GM12878 (cell line): ENCODE measurements around the gene MRTFA. TPM values are rescaled to one million over a fixed set of nuclear protein-coding genes. Genes with fewer than 3 reads are reported as not detected.
A peak's percentile ranks its signal among the peaks of the same experiment; 100 is the strongest.

ENCODE experiments used
- ATAC-seq: fragments of 200-7000 bp; cut with Tn5 transposase; 3 replicates; pipeline ENCODE4 v1.9.1; 2020; ENCODE audit warnings: mild to moderate bottlenecking, moderate library complexity
- BruUV-seq: library from RNA; stranded (reverse); fragments of 400-500 nt; replicated peaks from 2 replicates; lab custom pipeline; 2021; lab: Mats Ljungman, UMichigan
- CTCF ChIA-PET: fragments of 300-600 bp; sonication (Branson Sonifier 250); formaldehyde crosslinking; extraction: SDS; loops from one replicate; lab custom pipeline; 2021; ENCODE audit warnings: inconsistent platforms; lab: Yijun Ruan, JAX
- POLR2A ChIA-PET: fragments of 350-600 bp; formaldehyde crosslinking; extraction: SDS; loops from one replicate; lab custom pipeline; 2021; ENCODE audit warnings: inconsistent platforms; lab: Charles Lee
- RAD21 ChIA-PET: fragments of 300-600 bp; sonication (Branson Sonifier 250); formaldehyde crosslinking; loops from one replicate; lab custom pipeline; 2023; ENCODE audit warnings: antibody characterized with exemption; ENCODE audit not compliant: unreplicated experiment; lab: Charles Lee
- SMC1A ChIA-PET: fragments of 300-600 bp; sonication (Branson Sonifier 250); formaldehyde crosslinking; loops from one replicate; lab custom pipeline; 2023; ENCODE audit not compliant: unreplicated experiment, uncharacterized antibody; lab: Charles Lee
- DNase-seq: peaks from one replicate; pipeline ENCODE4 v3.0.0-alpha.2; 2011; ENCODE audit warnings: low read depth, low spot score
- FAIRE-seq: peaks from 3 replicates; lab custom pipeline; 2011; peaks lifted over from hg19 to GRCh38; lab: Jason Lieb, UNC
- H2AFZ ChIP-seq: 2 replicates; pipeline ENCODE4 v1.6.0; 2011; ENCODE audit warnings: low read depth, low read length, control low read depth; ENCODE audit not compliant: control insufficient read depth
- H3K27ac ChIP-seq: 2 replicates; pipeline ENCODE4 v1.5.1; 2011; ENCODE audit warnings: control low read depth; ENCODE audit not compliant: control insufficient read depth, insufficient read depth
- H3K27me3 ChIP-seq, 2 experiments: replicated peaks in 1 of 2; 2 replicates each; pipeline versions ENCODE4 v1.6.0 to v1.6.1; 2011; ENCODE audit warnings: low read length in 1 of 2; ENCODE audit not compliant: control insufficient read depth in 2 of 2, insufficient read depth in 2 of 2
- H3K36me3 ChIP-seq, 2 experiments: 2 replicates each; pipeline ENCODE4 v1.5.1; 2011; ENCODE audit warnings: low read length in 1 of 2; ENCODE audit not compliant: control insufficient read depth in 2 of 2, insufficient read depth in 2 of 2
- H3K4me1 ChIP-seq: 2 replicates; pipeline ENCODE4 v1.6.1; 2011; ENCODE audit warnings: mild to moderate bottlenecking, low read length, moderate library complexity, mixed read lengths; ENCODE audit not compliant: control insufficient read depth, insufficient read depth
- H3K4me2 ChIP-seq: 2 replicates; pipeline ENCODE4 v1.6.0; 2011; ENCODE audit warnings: control low read depth; ENCODE audit not compliant: control insufficient read depth, insufficient read depth
- H3K4me3 ChIP-seq: fragments of 200-600 bp; sonication (generic); 2 replicates; pipeline ENCODE4 v1.5.1; 2016
- H3K79me2 ChIP-seq: 2 replicates; pipeline ENCODE4 v1.6.0; 2011; ENCODE audit warnings: low read length; ENCODE audit not compliant: control insufficient read depth, insufficient read depth
- H3K9ac ChIP-seq: 2 replicates; pipeline ENCODE4 v1.8.0; 2011; ENCODE audit warnings: low read length, control low read depth, mixed read lengths; ENCODE audit not compliant: control insufficient read depth, insufficient read depth
- H3K9me3 ChIP-seq: replicated peaks from 3 replicates; pipeline ENCODE4 v1.5.1; 2011; ENCODE audit warnings: mild to moderate bottlenecking, low read length; ENCODE audit not compliant: control insufficient read depth, insufficient read depth
- H4K20me1 ChIP-seq: 2 replicates; pipeline ENCODE4 v1.6.0; 2011; ENCODE audit not compliant: control insufficient read depth, insufficient read depth
- ATF2 ChIP-seq: IDR thresholded peaks from 2 replicates; pipeline ENCODE4 v1.6.1; 2012; ENCODE audit warnings: low read length, inconsistent platforms
- ATF7 ChIP-seq: fragments of 450-650 bp; IDR thresholded peaks from 2 replicates; pipeline ENCODE4 v1.6.1; 2016; ENCODE audit warnings: low read depth, mild to moderate bottlenecking
- DPF2 ChIP-seq: fragments of 450-650 bp; IDR thresholded peaks from 2 replicates; pipeline ENCODE4 v1.6.1; 2017; ENCODE audit warnings: mild to moderate bottlenecking
- MXI1 ChIP-seq: fragments of 150-350 bp; IDR thresholded peaks from 2 replicates; pipeline ENCODE4 v1.6.1; 2011; ENCODE audit warnings: low read depth, mild to moderate bottlenecking, inconsistent platforms, low read length, improper control_type of control experiment
- NBN ChIP-seq: fragments of 450-650 bp; IDR thresholded peaks from 2 replicates; pipeline ENCODE4 v1.6.1; 2016
- NR2C2 ChIP-seq: IDR thresholded peaks from 2 replicates; pipeline ENCODE4 v1.6.1; 2011; ENCODE audit warnings: borderline replicate concordance, low read depth; ENCODE audit not compliant: control insufficient read depth, insufficient read length
- POLR2A ChIP-seq: IDR thresholded peaks from 2 replicates; pipeline ENCODE4 v1.6.1; 2011; ENCODE audit warnings: low read depth, mild to moderate bottlenecking, low read length
- SMC3 ChIP-seq: IDR thresholded peaks from 2 replicates; pipeline ENCODE4 v1.6.1; 2011; ENCODE audit warnings: low read length, improper control_type of control experiment, borderline replicate concordance
- TARDBP ChIP-seq: IDR thresholded peaks from 2 replicates; pipeline ENCODE4 v1.6.1; 2016; ENCODE audit warnings: borderline replicate concordance
- ZBTB40 ChIP-seq: fragments of 450-650 bp; IDR thresholded peaks from 2 replicates; pipeline ENCODE4 v1.6.1; 2016; ENCODE audit warnings: mild to moderate bottlenecking, moderate library complexity, borderline replicate concordance
- WGBS: methylation state at CpG from one replicate; pipeline ENCODE4 v1.1.6; 2016; ENCODE audit warnings: low lambda C conversion rate; ENCODE audit not compliant: insufficient replicate concordance, insufficient coverage; ENCODE audit errors: missing lambda C conversion rate; 5-methylcytosine and 5-hydroxymethylcytosine counted together
- in situ Hi-C: fragments of 300-500 bp; cut with MboI; formaldehyde crosslinking; loops from 9 replicates; pipeline ENCODE4 v1.14.3; 2018; ENCODE audit warnings: mixed read lengths
- intact Hi-C: fragments of 100-400 bp; cut with micrococcal nuclease; formaldehyde crosslinking; loops from one replicate; pipeline ENCODE4 v1.14.2; 2022; ENCODE audit not compliant: unreplicated experiment
- polyA plus RNA-seq, 11 experiments: library from polyadenylated mRNA; depleted of rRNA in 4 of 11; unstranded in 6 of 11; stranded (reverse) in 5 of 11; fragments of >200 nt; fragmentation: Nextera tagmentation in 4 of 11; fragmentation: Illumina TruSeq in 1 of 11; extraction: Ambion mirVana in 4 of 11; extraction: Trizol in 1 of 11; gene quantifications; 1 replicate in 1 of 11; 2 replicates in 10 of 11; pipeline versions ENCODE4 v1.2.1 to v1.2.3, GENCODE V29; 2011 to 2016; ENCODE audit warnings: inconsistent platforms in 2 of 11, missing spikeins in 2 of 11, low read depth in 1 of 11
- total RNA-seq, 4 experiments: library from RNA; depleted of rRNA in 3 of 4; stranded (reverse); fragments of >200 nt in 3 of 4; fragmentation: Illumina TruSeq in 1 of 4; extraction: Trizol in 1 of 4; gene quantifications; 2 replicates each; pipeline versions ENCODE4 v1.2.1 to v1.2.3, GENCODE V29; 2013 to 2021

Gene MRTFA
- total and polyA plus RNA-seq, 10 of the 15 experiments (the other 5 are each of a cell fraction or from before 2014, with no cell fraction given) = 2.0 to 63.9 (median 17.9) TPM

- Histone ChIP-seq H4K20me1 (no peaks in the 10 kb centered on the region), H3K79me2 (peaks cover 52% of the 10 kb centered on the region), H3K4me1 (peaks cover 63% of the 10 kb centered on the region), H3K9ac (peak overlapping the region; percentile 55), H3K4me3 (peak overlapping the region; percentile 50), H2AFZ (no peak overlapping the region), H3K27ac (peak overlapping the region; percentile 84), H3K9me3 (no peaks in the 10 kb centered on the region), H3K4me2 (peak overlapping the region; percentile 95), H3K36me3 (peaks cover 15 to 29% of the 10 kb centered on the region in 2 experiments), H3K27me3 (no peaks in the 10 kb centered on the region)
- ChIA-PET RAD21 (interaction anchor here (0.6 to 3.6 kb wide), 12 partner anchors 20 to 464 kb away, joined by 3 to 121 read pairs (median 6); no protein-coding TSS in a partner anchor), SMC1A (interaction anchor here (0.6 to 8.1 kb wide), 15 partner anchors 9 to 464 kb away, joined by 3 to 141 read pairs (median 25); partner anchors contain the start of gene MRTFA), POLR2A (interaction anchor here (0.6 to 2.6 kb wide), 3 partner anchors 19 to 93 kb away, joined by 3 to 13 read pairs (median 3); no protein-coding TSS in a partner anchor), CTCF (interaction anchor here (0.5 to 10.9 kb wide), 9 partner anchors 20 to 248 kb away, joined by 3 to 202 read pairs (median 19); no protein-coding TSS in a partner anchor)
- intact Hi-C loops = loop anchor here (10.0 kb wide), 1 partner anchor 460 kb away; no protein-coding TSS in a partner anchor
- DNase-seq (no peak), ATAC-seq (no peak), FAIRE-seq (no peak)
- TF ChIP-seq NBN (no peak), TARDBP (no peak), MXI1 (no peak)
- in situ Hi-C loops = loop anchor here (5.0 kb wide), 1 partner anchor 208 kb away; no protein-coding TSS in a partner anchor
- BruUV-seq = no TSS peak
- 92% methylated on average over 5 of the region's 5 CpGs for WGBS
These were observed 201.8 kb downstream of the MRTFA start for GRCh38 chr22:40434745-40435144.

- H3K4me1 ChIP-seq = peaks cover 56% of the 10 kb centered on the region
- ChIA-PET SMC1A (interaction anchor here (0.6 to 8.1 kb wide), 10 partner anchors 15 to 212 kb away, joined by 3 to 141 read pairs (median 4); no protein-coding TSS in a partner anchor), RAD21 (interaction anchor here (0.6 to 3.5 kb wide), 5 partner anchors 40 to 465 kb away, joined by 3 to 121 read pairs (median 4); no protein-coding TSS in a partner anchor), POLR2A (interaction anchor here (0.7 to 1.0 kb wide), 3 partner anchors 19 to 246 kb away, joined by 3 read pairs; no protein-coding TSS in a partner anchor), CTCF (interaction anchor here (0.9 to 10.9 kb wide), 5 partner anchors 19 to 212 kb away, joined by 3 to 202 read pairs (median 4); partner anchors contain the start of gene MRTFA)
- FAIRE-seq (no peak), ATAC-seq (no peak), DNase-seq (no peak)
- H3K9ac ChIP-seq = no peak overlapping the region
- in situ Hi-C loops (loop anchor here (5.0 kb wide), 1 partner anchor 208 kb away; no protein-coding TSS in a partner anchor), intact Hi-C loops (loop anchor here (10.0 kb wide), 1 partner anchor 461 kb away; no protein-coding TSS in a partner anchor)
- no peaks in the 10 kb centered on the region for H3K9me3 ChIP-seq
- peak overlapping the region; percentile 11; the same call in 1 of the 2 replicates for H3K4me2 ChIP-seq
- peaks cover 48% of the 10 kb centered on the region for H3K79me2 ChIP-seq
- H3K4me3 ChIP-seq = no peak overlapping the region
- 78% methylated on average over 3 of the region's 3 CpGs for WGBS
- peak overlapping the region; percentile 84 for H3K27ac ChIP-seq
- H2AFZ ChIP-seq = no peak overlapping the region
- peaks cover 20 to 35% of the 10 kb centered on the region in 2 experiments for H3K36me3 ChIP-seq
- no TSS peak for BruUV-seq
- H4K20me1 ChIP-seq = no peaks in the 10 kb centered on the region
- H3K27me3 ChIP-seq = no peaks in the 10 kb centered on the region
- TF ChIP-seq ZBTB40 = no peak
- no peak for TF ChIP-seq POLR2A
- TF ChIP-seq SMC3 = no peak
- no peak for TF ChIP-seq ATF2
- TF ChIP-seq DPF2 = no peak
- TF ChIP-seq ATF7 = no peak
- TF ChIP-seq NR2C2 = no peak
These were observed 202.4 kb downstream of the MRTFA start for GRCh38 chr22:40434106-40434505.
